ENCODE data around the gene TMEM269.
A peak's percentile ranks its signal among the peaks of the same experiment; 100 is the strongest.

Gene TMEM269

GRCh38 chr1:42821690-42822089 lies 36.9 kb downstream of the TMEM269 start:
- DNase-seq (ENCODE audit: low read depth, low spot score), result no peak

GRCh38 chr1:42822800-42823392 lies 38.1 kb downstream of the TMEM269 start:
- DNase-seq (ENCODE audit: low read depth, low spot score), result no peak

- no peak for DNase-seq (ENCODE audit: low read depth, low spot score)
Measured at GRCh38 chr1:42824481-42825035, 39.8 kb downstream of the TMEM269 start.

- DNase-seq (ENCODE audit: low read depth, low spot score), result no peak
Measured at GRCh38 chr1:42825036-42825851, 40.5 kb downstream of the TMEM269 start.

GRCh38 chr1:42830631-42831030 lies 45.8 kb downstream of the TMEM269 start:
- no peak for DNase-seq (ENCODE audit: low read depth, low spot score)

GRCh38 chr1:42831273-42831672 lies 46.5 kb downstream of the TMEM269 start:
- no peak for DNase-seq (ENCODE audit: low read depth, low spot score)

- no peak for DNase-seq (ENCODE audit: low read depth, low spot score)
Measured at GRCh38 chr1:42832641-42833240, 48.0 kb downstream of the TMEM269 start.

GRCh38 chr1:42833981-42834380 lies 49.2 kb downstream of the TMEM269 start:
- no peak for DNase-seq (ENCODE audit: low read depth, low spot score)

GRCh38 chr1:42834803-42835202 lies 50.0 kb downstream of the TMEM269 start:
- no peak for DNase-seq (ENCODE audit: low read depth, low spot score)

- DNase-seq (ENCODE audit: low read depth, low spot score), result no peak
Measured at GRCh38 chr1:42835422-42835821, 50.6 kb downstream of the TMEM269 start.

- no peak for DNase-seq (ENCODE audit: low read depth, low spot score)
Measured at GRCh38 chr1:42837709-42838108, 52.9 kb downstream of the TMEM269 start.

GRCh38 chr1:42838482-42839190 lies 53.8 kb downstream of the TMEM269 start:
- DNase-seq (ENCODE audit: low read depth, low spot score), result no peak

- DNase-seq (ENCODE audit: low read depth, low spot score), result no peak
Measured at GRCh38 chr1:42841010-42841409, 56.2 kb downstream of the TMEM269 start.

- no peak for DNase-seq (ENCODE audit: low read depth, low spot score)
Measured at GRCh38 chr1:42841440-42842147, 56.8 kb downstream of the TMEM269 start.

GRCh38 chr1:42844592-42845140 lies 59.9 kb downstream of the TMEM269 start:
- no peak for DNase-seq (ENCODE audit: low read depth, low spot score)

GRCh38 chr1:42845193-42845592 lies 60.4 kb downstream of the TMEM269 start:
- no peak for DNase-seq (ENCODE audit: low read depth, low spot score)

- no peak for DNase-seq (ENCODE audit: low read depth, low spot score)
Measured at GRCh38 chr1:42845866-42846256, 61.1 kb downstream of the TMEM269 start.

- DNase-seq (ENCODE audit: low read depth, low spot score), result peak; percentile 80
Measured at GRCh38 chr1:42846257-42847110, 61.7 kb downstream of the TMEM269 start, which contains the start of gene ZNF691. ZNF691 (plus strand) TSS chr1:42846613; CDS start chr1:42849659, 3,046 bp downstream.

- no peak for DNase-seq (ENCODE audit: low read depth, low spot score)
Measured at GRCh38 chr1:42847111-42847595, 62.4 kb downstream of the TMEM269 start.
